IMR-90 (cell line): ENCODE data around the gene PROSER2. TPM values are rescaled to one million over a fixed set of nuclear protein-coding genes. Genes with fewer than 3 reads are reported as not detected.

ENCODE experiments used
- ATAC-seq: fragments of 200-7000 bp; cut with Tn5 transposase; 2 replicates; pipeline ENCODE4 v1.9.1; 2020; ENCODE audit warnings: low read depth, mild to moderate bottlenecking, moderate library complexity
- BruUV-seq: library from RNA; stranded (reverse); fragments of 400-500 nt; replicated peaks from 2 replicates; lab custom pipeline; 2021; lab: Mats Ljungman, UMichigan
- CTCF ChIA-PET: fragments of 300-600 bp; formaldehyde crosslinking; extraction: SDS; loops from one replicate; lab custom pipeline; 2021; ENCODE audit warnings: antibody characterized with exemption; lab: Yijun Ruan, JAX
- POLR2A ChIA-PET: fragments of 300-600 bp; sonication (Branson Sonifier 250); formaldehyde crosslinking; loops from one replicate; lab custom pipeline; 2022; ENCODE audit warnings: antibody characterized with exemption; ENCODE audit not compliant: unreplicated experiment; lab: Charles Lee
- DNase-seq: peaks from one replicate; pipeline ENCODE4 v3.0.0; 2013
- H2AFZ ChIP-seq: replicated peaks from 2 replicates; pipeline ENCODE3; 2013; ENCODE audit warnings: low read length, mild to moderate bottlenecking; ENCODE audit not compliant: poor library complexity
- H2AK5ac ChIP-seq: 2 replicates; pipeline ENCODE4 v1.6.1; 2013; ENCODE audit warnings: low read depth, low read length, inconsistent platforms
- H2AK9ac ChIP-seq: replicated peaks from 2 replicates; pipeline ENCODE3; 2013; ENCODE audit warnings: mild to moderate bottlenecking, low read depth, low read length, moderate library complexity; ENCODE audit not compliant: poor library complexity
- H2BK120ac ChIP-seq: 2 replicates; pipeline ENCODE4 v1.6.1; 2013; ENCODE audit warnings: low read depth, low read length, inconsistent platforms
- H2BK15ac ChIP-seq: 3 replicates; pipeline ENCODE4 v1.6.1; 2013; ENCODE audit warnings: low read depth, low read length, inconsistent platforms
- H2BK20ac ChIP-seq: 2 replicates; pipeline ENCODE4 v1.6.1; 2013; ENCODE audit warnings: low read depth, mild to moderate bottlenecking, inconsistent platforms, low read length, moderate library complexity
- H2BK5ac ChIP-seq: 2 replicates; pipeline ENCODE4 v1.6.1; 2013; ENCODE audit warnings: mild to moderate bottlenecking, low read depth, low read length, inconsistent platforms; ENCODE audit not compliant: poor library complexity, severe bottlenecking
- H3K14ac ChIP-seq: replicated peaks from 2 replicates; pipeline ENCODE4 v1.6.1; 2013; ENCODE audit warnings: low read depth, low read length, inconsistent platforms
- H3K18ac ChIP-seq: 2 replicates; pipeline ENCODE4 v1.6.1; 2013; ENCODE audit warnings: low read depth, low read length, control low read depth
- H3K23ac ChIP-seq: 2 replicates; pipeline ENCODE4 v1.6.1; 2013; ENCODE audit warnings: low read depth, low read length, inconsistent platforms
- H3K27ac ChIP-seq: 2 replicates; pipeline ENCODE4 v1.5.1; 2013; ENCODE audit warnings: mild to moderate bottlenecking, control low read depth, low read length; ENCODE audit not compliant: insufficient read depth
- H3K27me3 ChIP-seq: 2 replicates; pipeline ENCODE4 v1.6.1; 2013; ENCODE audit warnings: low read length; ENCODE audit not compliant: control insufficient read depth, insufficient read depth
- H3K36me3 ChIP-seq: 2 replicates; pipeline ENCODE4 v1.6.1; 2013; ENCODE audit warnings: low read length, mixed read lengths; ENCODE audit not compliant: control insufficient read depth, insufficient read depth
- H3K4ac ChIP-seq: 2 replicates; pipeline ENCODE4 v1.6.1; 2013; ENCODE audit warnings: low read depth, low read length, inconsistent platforms
- H3K4me1 ChIP-seq: 2 replicates; pipeline ENCODE4 v1.6.1; 2013; ENCODE audit warnings: low read length, mixed read lengths; ENCODE audit not compliant: control insufficient read depth, insufficient read depth
- H3K4me2 ChIP-seq: 2 replicates; pipeline ENCODE4 v1.6.1; 2013; ENCODE audit warnings: low read depth, mild to moderate bottlenecking, control low read depth, low read length, moderate library complexity
- H3K4me3 ChIP-seq: 2 replicates; pipeline ENCODE4 v1.5.1; 2013; ENCODE audit warnings: low read depth, mild to moderate bottlenecking, control low read depth, low read length, moderate library complexity; ENCODE audit not compliant: insufficient read depth
- H3K56ac ChIP-seq: 2 replicates; pipeline ENCODE4 v1.6.1; 2013; ENCODE audit warnings: low read length, inconsistent platforms; ENCODE audit not compliant: insufficient read depth; ENCODE audit errors: extremely low read depth
- H3K79me1 ChIP-seq, 2 experiments: 2 replicates each; pipeline ENCODE4 v1.6.1; 2013; ENCODE audit warnings: low read length in 2 of 2, inconsistent platforms in 1 of 2, low read depth in 1 of 2
- H3K9ac ChIP-seq: 2 replicates; pipeline ENCODE4 v1.6.1; 2013; ENCODE audit warnings: low read depth, low read length, control low read depth
- H3K9me1 ChIP-seq: 2 replicates; pipeline ENCODE4 v1.6.1; 2013; ENCODE audit warnings: low read length, inconsistent platforms; ENCODE audit not compliant: insufficient read depth
- H3K9me3 ChIP-seq: 2 replicates; pipeline ENCODE4 v1.6.1; 2013; ENCODE audit warnings: low read length; ENCODE audit not compliant: control insufficient read depth, insufficient read depth
- H4K20me1 ChIP-seq: 2 replicates; pipeline ENCODE4 v1.6.1; 2013; ENCODE audit warnings: low read length, inconsistent platforms; ENCODE audit not compliant: insufficient read depth
- H4K5ac ChIP-seq: 2 replicates; pipeline ENCODE4 v1.6.1; 2013; ENCODE audit warnings: mild to moderate bottlenecking, low read depth, low read length, control low read depth
- H4K8ac ChIP-seq, 2 experiments: 2 replicates each; pipeline ENCODE4 v1.6.1; 2013; ENCODE audit warnings: low read depth in 2 of 2, low read length in 2 of 2, control low read depth in 1 of 2, inconsistent platforms in 1 of 2
- H4K91ac ChIP-seq: 2 replicates; pipeline ENCODE4 v1.6.1; 2013; ENCODE audit warnings: low read depth, low read length, inconsistent platforms; ENCODE audit not compliant: insufficient read depth
- FOS ChIP-seq: fragments of 150-350 bp; IDR thresholded peaks from 2 replicates; pipeline ENCODE4 v1.6.1; 2016; ENCODE audit warnings: low read depth, low read length
- MAFK ChIP-seq: IDR thresholded peaks from 2 replicates; pipeline ENCODE4 v1.6.1; 2012; ENCODE audit warnings: low read depth, low read length, improper control_type of control experiment
- RFX5 ChIP-seq: IDR thresholded peaks from 2 replicates; pipeline ENCODE4 v1.8.0; 2012; ENCODE audit warnings: low read depth, mild to moderate bottlenecking, low read length, moderate library complexity
- WGBS, 2 experiments: methylation state at CpG; one replicate each; pipeline versions ENCODE4 v1.1.5 to v1.1.7; 2013; ENCODE audit warnings: missing lambda C conversion rate in 2 of 2; ENCODE audit not compliant: insufficient read length in 1 of 2; ENCODE audit errors: extremely low coverage in 2 of 2; 5-methylcytosine and 5-hydroxymethylcytosine counted together
- dilution Hi-C: fragments of 300-500 bp; cut with HindIII; formaldehyde crosslinking; loops from one replicate; pipeline ENCODE4 v1.14.3; 2018; ENCODE audit warnings: low sequenced_read_pairs; ENCODE audit not compliant: unreplicated experiment
- in situ Hi-C: fragments of 300-500 bp; cut with MboI; formaldehyde crosslinking; loops from 3 replicates; pipeline ENCODE4 v1.14.3; 2019; ENCODE audit warnings: low sequenced_read_pairs, inconsistent platforms, mixed read lengths
- intact Hi-C: fragments of 100-400 bp; cut with micrococcal nuclease; formaldehyde crosslinking; loops from 2 replicates; pipeline ENCODE4 v1.10.0; 2022
- polyA plus RNA-seq, 3 experiments: library from polyadenylated mRNA; depleted of rRNA; stranded (reverse); fragments of >200 nt; gene quantifications; 2 replicates each; pipeline ENCODE4 v1.2.3, GENCODE V29; 2012; ENCODE audit warnings: low replicate concordance in 1 of 3
- total RNA-seq: library from RNA; depleted of rRNA; stranded (reverse); fragments of >200 nt; gene quantifications from 2 replicates; pipeline ENCODE4 v1.2.3, GENCODE V29; 2012
- TF ChIP-seq, protein P1 (sequence below): fragments of 150-350 bp; IDR thresholded peaks from 2 replicates; pipeline ENCODE4 v1.6.1; 2016; ENCODE audit warnings: low read depth, mild to moderate bottlenecking, low read length, moderate library complexity, borderline replicate concordance

Gene PROSER2
- total and polyA plus RNA-seq, 2 of the 4 experiments (the other 2 are of a cell fraction): 1.4 to 2.0 TPM

DNA sequence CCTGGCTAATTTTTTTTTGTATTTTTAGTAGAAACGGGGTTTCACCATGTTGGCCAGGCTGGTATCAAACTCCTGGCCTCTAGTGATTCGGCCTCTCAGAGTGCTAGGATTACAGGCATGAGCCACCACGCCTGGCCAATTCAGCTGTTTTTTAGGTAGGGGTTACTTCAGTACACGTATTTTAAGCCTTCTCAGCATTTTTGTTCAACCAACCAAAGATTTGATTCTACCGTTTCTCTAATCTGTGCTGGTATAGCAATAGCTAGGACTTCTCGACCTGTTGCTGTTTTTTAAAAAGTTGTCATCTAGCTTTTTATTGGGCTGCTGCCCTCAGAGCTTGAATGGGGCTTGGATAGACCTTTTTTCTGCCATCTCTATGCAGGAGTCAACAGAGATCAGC is 34.9 kb downstream of the PROSER2 start:
- ChIA-PET POLR2A (no interaction called here), CTCF (no interaction called here)
- Histone ChIP-seq H4K8ac (no peak overlapping the region), H2AK9ac (no peak overlapping the region), H3K27me3 (no peaks in the 10 kb centered on the region), H3K27ac (no peak overlapping the region), H3K9ac (no peak overlapping the region), H3K4me2 (no peak overlapping the region), H2AK5ac (no peak overlapping the region), H3K79me1 (peaks cover 0 to 5% of the 10 kb centered on the region in 2 experiments; a peak in 1 of 4 replicates), H3K23ac (no peak overlapping the region), H2BK5ac (no peak overlapping the region), H2AFZ (no peak overlapping the region), H3K18ac (no peak overlapping the region), H3K9me1 (peaks cover 7% of the 10 kb centered on the region; the same call in 1 of the 2 replicates), H3K36me3 (no peaks in the 10 kb centered on the region), H3K9me3 (no peaks in the 10 kb centered on the region), H3K4ac (no peak overlapping the region), H4K91ac (no peak overlapping the region), H3K14ac (no peak overlapping the region), H4K5ac (no peak overlapping the region), H4K20me1 (no peaks in the 10 kb centered on the region), H3K4me1 (peaks cover 2% of the 10 kb centered on the region; the same call in 1 of the 2 replicates), H2BK120ac (no peak overlapping the region), H3K56ac (no peak overlapping the region), H2BK20ac (no peak overlapping the region), H3K4me3 (no peak overlapping the region), H2BK15ac (no peak overlapping the region)
- intact Hi-C loops (no loop called here), in situ Hi-C loops (no loop called here), dilution Hi-C loops (no loop called here)
- TF ChIP-seq, protein P1, sequence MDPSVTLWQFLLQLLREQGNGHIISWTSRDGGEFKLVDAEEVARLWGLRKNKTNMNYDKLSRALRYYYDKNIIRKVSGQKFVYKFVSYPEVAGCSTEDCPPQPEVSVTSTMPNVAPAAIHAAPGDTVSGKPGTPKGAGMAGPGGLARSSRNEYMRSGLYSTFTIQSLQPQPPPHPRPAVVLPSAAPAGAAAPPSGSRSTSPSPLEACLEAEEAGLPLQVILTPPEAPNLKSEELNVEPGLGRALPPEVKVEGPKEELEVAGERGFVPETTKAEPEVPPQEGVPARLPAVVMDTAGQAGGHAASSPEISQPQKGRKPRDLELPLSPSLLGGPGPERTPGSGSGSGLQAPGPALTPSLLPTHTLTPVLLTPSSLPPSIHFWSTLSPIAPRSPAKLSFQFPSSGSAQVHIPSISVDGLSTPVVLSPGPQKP: no peak
- TF ChIP-seq RFX5 (no peak), FOS (no peak), MAFK (peak; percentile 44; the same call in 1 of the 2 replicates)
- WGBS, 2 experiments: 80% methylated on average over 2 of the region's 6 CpGs; no CpG with 5 or more reads in 1 of the 2 experiments
- no TSS peak for BruUV-seq
- ATAC-seq (no peak), DNase-seq (no peak)
